Inferior parietal cortex (tissue), 1 donor: Measurements from ENCODE around the gene CTDSPL2.
"Not testable (repeated sequence)": the region's sequence is repeated elsewhere in the genome, so short reads cannot be mapped to it uniquely, and the experiment has no call there.

Experiments
- DNase-seq: peaks from one replicate; pipeline ENCODE4 v3.0.0-alpha.2; 2016; ENCODE audit errors: extremely low spot score

The CTDSPL2 gene

GRCh38 chr15:44426975-44427755 is at the start of gene CTDSPL2:
Gene CTDSPL2, plus strand, starts transcription at chr15:44427629. Its CDS starts 31,386 bp downstream, at chr15:44459015.
- peak; percentile 97 for DNase-seq

- no peak for DNase-seq
Observed at GRCh38 chr15:44381236-44381635, 46.2 kb upstream of the CTDSPL2 start.

GRCh38 chr15:44385344-44385942 is 42.0 kb upstream of the CTDSPL2 start:
- DNase-seq, result no peak

- no peak for DNase-seq
Observed at GRCh38 chr15:44394062-44394461, 33.4 kb upstream of the CTDSPL2 start.

- no peak for DNase-seq
Observed at GRCh38 chr15:44394562-44394961, 32.9 kb upstream of the CTDSPL2 start.

GRCh38 chr15:44397869-44398268 is 29.6 kb upstream of the CTDSPL2 start:
- DNase-seq, result no peak

GRCh38 chr15:44414001-44414400 is 13.4 kb upstream of the CTDSPL2 start:
- DNase-seq, result no peak

GRCh38 chr15:44427756-44428724 is 611 bp downstream of the CTDSPL2 start:
- no peak for DNase-seq

- DNase-seq, result no peak
Observed at GRCh38 chr15:44435893-44436667, 8.7 kb downstream of the CTDSPL2 start.

GRCh38 chr15:44438402-44438801 is 11.0 kb downstream of the CTDSPL2 start:
- no peak for DNase-seq

GRCh38 chr15:44441095-44441501 is 13.7 kb downstream of the CTDSPL2 start:
- no peak for DNase-seq

- no peak for DNase-seq
Observed at GRCh38 chr15:44443515-44443914, 16.1 kb downstream of the CTDSPL2 start.

- no peak for DNase-seq
Observed at GRCh38 chr15:44447772-44448376, 20.4 kb downstream of the CTDSPL2 start.

- no peak for DNase-seq
Observed at GRCh38 chr15:44450172-44450571, 22.7 kb downstream of the CTDSPL2 start.

GRCh38 chr15:44453578-44454283 is 26.3 kb downstream of the CTDSPL2 start:
- DNase-seq, result not testable (repeated sequence)

- no peak for DNase-seq
Observed at GRCh38 chr15:44458429-44458828, 31.0 kb downstream of the CTDSPL2 start.

- no peak for DNase-seq
Observed at GRCh38 chr15:44468709-44469385, 41.4 kb downstream of the CTDSPL2 start.

GRCh38 chr15:44471885-44472455 is 44.5 kb downstream of the CTDSPL2 start:
- DNase-seq, result no peak

- DNase-seq, result no peak
Observed at GRCh38 chr15:44479343-44479742, 51.9 kb downstream of the CTDSPL2 start.
